Mucosa of descending colon (tissue), 3 donors: ENCODE data around the gene SH3GLB2. TPM values are rescaled to one million over a fixed set of nuclear protein-coding genes. Genes with fewer than 3 reads are reported as not detected.
"Not testable (repeated sequence)": the region's sequence is repeated elsewhere in the genome, so short reads cannot be mapped to it uniquely, and the experiment has no call there.

Experiments used
- ATAC-seq: fragments of 200-7000 bp; cut with Tn5 transposase; one replicate; pipeline ENCODE4 v1.9.1; 2020; ENCODE audit warnings: mild to moderate bottlenecking, moderate library complexity
- DNase-seq, 3 donors: peaks; one replicate each; pipeline ENCODE4 v3.0.0-alpha.2; 2020
- H3K36me3 ChIP-seq: fragments of 200-600 bp; one replicate; pipeline ENCODE4 v1.8.0; 2021; ENCODE audit warnings: low read depth, mild to moderate bottlenecking
- H3K4me1 ChIP-seq: fragments of 200-600 bp; one replicate; pipeline ENCODE4 v1.8.0; 2021; ENCODE audit warnings: low read depth, mild to moderate bottlenecking
- H3K4me3 ChIP-seq: fragments of 200-600 bp; one replicate; pipeline ENCODE4 v1.8.0; 2021; ENCODE audit warnings: mild to moderate bottlenecking
- H3K9me3 ChIP-seq: fragments of 200-600 bp; one replicate; pipeline ENCODE4 v1.8.0; 2021; ENCODE audit warnings: mild to moderate bottlenecking
- CTCF ChIP-seq: fragments of 200-600 bp; IDR thresholded peaks from one replicate; pipeline ENCODE4 v1.8.0; 2022; ENCODE audit warnings: antibody characterized with exemption, mild to moderate bottlenecking
- intact Hi-C, 2 donors: fragments of 100-400 bp; cut with DNase I in 1 of 2; cut with micrococcal nuclease in 1 of 2; formaldehyde crosslinking; loops; one replicate each; pipeline versions ENCODE4 v1.11.0 to v1.11.1; 2022; cut with DNase I, micrococcal nuclease
- total RNA-seq, 3 donors: library from RNA; stranded (reverse); fragmentation: NEBNext Ultra II Directional in 2 of 3; extraction: Animal tissue kit (Norgen Biotek cat#: 25700) in 2 of 3; gene quantifications; one replicate each; pipeline versions ENCODE4 v1.2.1 to v1.2.4, GENCODE V29; 2021 to 2023
- donor health status: DM: no; HTN: no; CAD: no; lungs with moderate emphysema.
- donor health status: DM: no; HTN: no; CAD: no.
- donor health status: DM: no; HTN: yes; CAD: no.

Gene SH3GLB2
- total RNA-seq, 3 donors from 2014 or later = 107 to 158 (median 128) TPM

- Histone ChIP-seq H3K36me3 (peaks cover 8% of the 10 kb centered on the region), H3K4me3 (no peak overlapping the region), H3K9me3 (no peaks in the 10 kb centered on the region), H3K4me1 (no peaks in the 10 kb centered on the region)
- intact Hi-C loops = no loop called here
- no peak for TF ChIP-seq CTCF
- ATAC-seq = no peak
- DNase-seq = peak in 1 of 3 donors; percentile 21
Observed at GRCh38 chr9:129005336-129005997, 22.7 kb downstream of the SH3GLB2 start.

GRCh38 chr9:129004173-129004572, 24.0 kb downstream of the SH3GLB2 start:
- H3K4me1 ChIP-seq, DNase-seq, H3K4me3 ChIP-seq, H3K9me3 ChIP-seq, intact Hi-C loops, ATAC-seq: not testable (repeated sequence)
- H3K36me3 ChIP-seq = peaks cover 18% of the 10 kb centered on the region

GRCh38 chr9:129002992-129003391, 25.1 kb downstream of the SH3GLB2 start:
- no peak for TF ChIP-seq CTCF
- no peak for ATAC-seq
- H3K4me3 ChIP-seq = no peak overlapping the region
- DNase-seq = peak in 1 of 3 donors; percentile 27
- H3K9me3 ChIP-seq = no peaks in the 10 kb centered on the region
- peaks cover 18% of the 10 kb centered on the region for H3K36me3 ChIP-seq
- intact Hi-C loops = no loop called here
- no peaks in the 10 kb centered on the region for H3K4me1 ChIP-seq

- H3K4me1 ChIP-seq = no peaks in the 10 kb centered on the region
- intact Hi-C loops = no loop called here
- ATAC-seq (no peak), DNase-seq (peak in 1 of 3 donors; percentile 29)
- H3K9me3 ChIP-seq = no peaks in the 10 kb centered on the region
- no peak overlapping the region for H3K4me3 ChIP-seq
- TF ChIP-seq CTCF = no peak
- peaks cover 18% of the 10 kb centered on the region for H3K36me3 ChIP-seq
Observed at GRCh38 chr9:129001504-129002325, 26.4 kb downstream of the SH3GLB2 start.

GRCh38 chr9:128999581-129000206, 28.4 kb downstream of the SH3GLB2 start:
- H3K4me3 ChIP-seq = no peak overlapping the region
- intact Hi-C loops = no loop called here
- H3K9me3 ChIP-seq = no peaks in the 10 kb centered on the region
- DNase-seq (peak in 1 of 3 donors; percentile 31), ATAC-seq (no peak)
- no peaks in the 10 kb centered on the region for H3K4me1 ChIP-seq
- H3K36me3 ChIP-seq = peaks cover 10% of the 10 kb centered on the region
- no peak for TF ChIP-seq CTCF

GRCh38 chr9:128998462-128998861, 29.7 kb downstream of the SH3GLB2 start:
- Histone ChIP-seq H3K4me1 (no peaks in the 10 kb centered on the region), H3K36me3 (peaks cover 10% of the 10 kb centered on the region), H3K4me3 (no peak overlapping the region), H3K9me3 (no peaks in the 10 kb centered on the region)
- ATAC-seq (no peak), DNase-seq (peak in 1 of 3 donors; percentile 27)
- no peak for TF ChIP-seq CTCF
- intact Hi-C loops = no loop called here
